DOHH2 (cell line): ENCODE measurements around the gene GALR3.

Experiments
- H3F3A ChIP-seq: fragments of 200-600 bp; sonication (generic), shearing (Covaris generic); 2 replicates; pipeline ENCODE4 v1.6.0; 2016; ENCODE audit warnings: antibody characterized with exemption, mild to moderate bottlenecking; ENCODE audit not compliant: control insufficient read depth, insufficient read depth
- H3K27ac ChIP-seq: fragments of 200-600 bp; sonication (generic); 2 replicates; pipeline ENCODE4 v1.5.1; 2014; ENCODE audit warnings: low read depth, mild to moderate bottlenecking, low read length, moderate library complexity
- H3K27me3 ChIP-seq: fragments of 200-600 bp; sonication (generic); 2 replicates; pipeline ENCODE4 v1.6.1; 2014; ENCODE audit warnings: mild to moderate bottlenecking, low read length, mixed read lengths; ENCODE audit not compliant: control insufficient read depth
- H3K36me3 ChIP-seq: fragments of 200-600 bp; sonication (generic); 2 replicates; pipeline ENCODE4 v1.6.1; 2014; ENCODE audit warnings: mild to moderate bottlenecking, low read length, moderate library complexity, mixed read lengths; ENCODE audit not compliant: control insufficient read depth
- H3K4me1 ChIP-seq: fragments of 200-600 bp; sonication (generic); 2 replicates; pipeline ENCODE4 v1.6.1; 2014; ENCODE audit warnings: mild to moderate bottlenecking, low read length, mixed read lengths; ENCODE audit not compliant: control insufficient read depth
- H3K4me2 ChIP-seq: fragments of 200-600 bp; sonication (generic); 2 replicates; pipeline ENCODE4 v1.6.0; 2014; ENCODE audit warnings: mild to moderate bottlenecking, low read length, moderate library complexity
- H3K4me3 ChIP-seq: fragments of 200-600 bp; sonication (generic); 2 replicates; pipeline ENCODE4 v1.5.1; 2014; ENCODE audit warnings: mild to moderate bottlenecking, low read length, mixed read lengths
- H3K79me2 ChIP-seq: fragments of 200-600 bp; sonication (generic); 2 replicates; pipeline ENCODE4 v1.6.1; 2014; ENCODE audit warnings: mild to moderate bottlenecking, low read length, mixed read lengths; ENCODE audit not compliant: control insufficient read depth
- H3K9me2 ChIP-seq: fragments of 200-600 bp; sonication (generic); replicated peaks from 2 replicates; pipeline ENCODE4 v1.6.1; 2014; ENCODE audit warnings: mild to moderate bottlenecking, low read length, mixed read lengths; ENCODE audit not compliant: control insufficient read depth
- H3K9me3 ChIP-seq: fragments of 200-600 bp; sonication (generic); 2 replicates; pipeline ENCODE4 v1.6.1; 2014; ENCODE audit warnings: antibody characterized with exemption, low read length, mixed read lengths; ENCODE audit not compliant: control insufficient read depth, insufficient read depth
- H4K20me1 ChIP-seq: fragments of 200-600 bp; sonication (generic); 2 replicates; pipeline ENCODE4 v1.6.0; 2014; ENCODE audit warnings: low read depth, mild to moderate bottlenecking, antibody characterized with exemption, low read length, moderate library complexity; ENCODE audit not compliant: control insufficient read depth, insufficient read depth
- EZH2phosphoT487 ChIP-seq: fragments of 200-600 bp; sonication (generic); IDR thresholded peaks from 2 replicates; pipeline ENCODE4 v1.6.1; 2017; ENCODE audit warnings: borderline replicate concordance, mild to moderate bottlenecking, antibody characterized with exemption, low read length, moderate library complexity, mixed read lengths
- TF ChIP-seq, protein P1 (sequence below): fragments of 200-600 bp; sonication (generic); IDR thresholded peaks from one replicate; pipeline ENCODE4 v1.5.1; 2014; ENCODE audit warnings: antibody characterized with exemption, mild to moderate bottlenecking, low read depth, low read length; ENCODE audit not compliant: poor library complexity, severe bottlenecking

Gene GALR3

DNA sequence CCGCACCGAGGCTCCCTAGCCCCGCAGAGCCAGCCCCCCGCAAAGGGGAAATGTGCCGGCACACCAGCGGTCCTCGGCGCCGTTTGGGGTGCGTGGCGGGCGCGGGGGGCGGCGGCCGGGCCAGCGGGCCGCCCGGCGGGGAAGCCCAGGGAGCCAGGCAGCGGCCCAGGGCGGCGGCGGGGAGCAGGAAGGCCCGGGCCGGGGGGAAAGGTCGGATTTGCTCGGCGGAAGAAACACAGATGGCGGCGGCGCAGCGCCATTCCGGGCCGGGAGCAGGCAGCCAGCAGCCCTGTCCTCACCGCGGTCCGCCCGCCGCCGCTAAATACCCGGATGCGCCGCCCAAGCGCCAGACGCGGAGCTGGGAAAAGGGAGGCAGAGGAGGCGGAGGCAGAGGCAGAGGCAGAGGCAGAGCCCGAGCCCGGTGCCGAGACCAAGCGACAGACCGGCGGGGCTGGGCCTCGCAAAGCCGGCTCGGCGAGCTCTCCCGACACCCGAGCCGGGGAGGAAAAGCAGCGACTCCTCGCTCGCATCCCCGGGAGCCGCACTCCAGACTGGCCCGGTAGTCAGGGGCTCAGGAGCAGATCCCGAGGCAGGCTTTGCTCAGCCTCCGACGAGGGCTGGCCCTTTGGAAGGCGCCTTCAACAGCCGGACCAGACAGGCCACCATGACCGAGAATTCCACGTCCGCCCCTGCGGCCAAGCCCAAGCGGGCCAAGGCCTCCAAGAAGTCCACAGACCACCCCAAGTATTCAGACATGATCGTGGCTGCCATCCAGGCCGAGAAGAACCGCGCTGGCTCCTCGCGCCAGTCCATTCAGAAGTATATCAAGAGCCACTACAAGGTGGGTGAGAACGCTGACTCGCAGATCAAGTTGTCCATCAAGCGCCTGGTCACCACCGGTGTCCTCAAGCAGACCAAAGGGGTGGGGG is 18.0 kb upstream of the GALR3 start:
- H3K4me2 ChIP-seq = peak overlapping the region; percentile 35
- no peaks in the 10 kb centered on the region for H3K9me3 ChIP-seq
- H4K20me1 ChIP-seq = no peaks in the 10 kb centered on the region
- H3K9me2 ChIP-seq = no peaks in the 10 kb centered on the region
- H3K79me2 ChIP-seq = no peaks in the 10 kb centered on the region
- peak overlapping the region; percentile 47 for H3K4me3 ChIP-seq
- no peak overlapping the region for H3K27ac ChIP-seq
- peaks cover 60% of the 10 kb centered on the region for H3K27me3 ChIP-seq
- H3F3A ChIP-seq = peaks cover 2% of the 10 kb centered on the region; the same call in 1 of the 2 replicates
- peaks cover 25% of the 10 kb centered on the region for H3K4me1 ChIP-seq
- no peak; the same call in 1 of the 2 replicates for TF ChIP-seq EZH2phosphoT487
- TF ChIP-seq, protein P1, sequence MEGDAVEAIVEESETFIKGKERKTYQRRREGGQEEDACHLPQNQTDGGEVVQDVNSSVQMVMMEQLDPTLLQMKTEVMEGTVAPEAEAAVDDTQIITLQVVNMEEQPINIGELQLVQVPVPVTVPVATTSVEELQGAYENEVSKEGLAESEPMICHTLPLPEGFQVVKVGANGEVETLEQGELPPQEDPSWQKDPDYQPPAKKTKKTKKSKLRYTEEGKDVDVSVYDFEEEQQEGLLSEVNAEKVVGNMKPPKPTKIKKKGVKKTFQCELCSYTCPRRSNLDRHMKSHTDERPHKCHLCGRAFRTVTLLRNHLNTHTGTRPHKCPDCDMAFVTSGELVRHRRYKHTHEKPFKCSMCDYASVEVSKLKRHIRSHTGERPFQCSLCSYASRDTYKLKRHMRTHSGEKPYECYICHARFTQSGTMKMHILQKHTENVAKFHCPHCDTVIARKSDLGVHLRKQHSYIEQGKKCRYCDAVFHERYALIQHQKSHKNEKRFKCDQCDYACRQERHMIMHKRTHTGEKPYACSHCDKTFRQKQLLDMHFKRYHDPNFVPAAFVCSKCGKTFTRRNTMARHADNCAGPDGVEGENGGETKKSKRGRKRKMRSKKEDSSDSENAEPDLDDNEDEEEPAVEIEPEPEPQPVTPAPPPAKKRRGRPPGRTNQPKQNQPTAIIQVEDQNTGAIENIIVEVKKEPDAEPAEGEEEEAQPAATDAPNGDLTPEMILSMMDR = no peak
- H3K36me3 ChIP-seq = no peaks in the 10 kb centered on the region

DNA sequence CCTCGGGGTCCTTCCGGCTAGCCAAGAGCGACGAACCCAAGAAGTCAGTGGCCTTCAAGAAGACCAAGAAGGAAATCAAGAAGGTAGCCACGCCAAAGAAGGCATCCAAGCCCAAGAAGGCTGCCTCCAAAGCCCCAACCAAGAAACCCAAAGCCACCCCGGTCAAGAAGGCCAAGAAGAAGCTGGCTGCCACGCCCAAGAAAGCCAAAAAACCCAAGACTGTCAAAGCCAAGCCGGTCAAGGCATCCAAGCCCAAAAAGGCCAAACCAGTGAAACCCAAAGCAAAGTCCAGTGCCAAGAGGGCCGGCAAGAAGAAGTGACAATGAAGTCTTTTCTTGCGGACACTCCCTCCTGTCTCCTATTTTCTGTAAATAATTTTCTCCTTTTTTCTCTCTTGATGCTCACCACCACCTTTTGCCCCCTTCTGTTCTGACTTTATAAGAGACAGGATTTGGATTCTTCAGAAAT is 17.3 kb upstream of the GALR3 start:
- H3F3A ChIP-seq = peaks cover 2% of the 10 kb centered on the region; the same call in 1 of the 2 replicates
- H3K27me3 ChIP-seq = peaks cover 60% of the 10 kb centered on the region
- H3K4me1 ChIP-seq = peaks cover 25% of the 10 kb centered on the region
- no peak overlapping the region for H3K4me3 ChIP-seq
- H3K4me2 ChIP-seq = no peak overlapping the region; the same call in 1 of the 2 replicates
- no peaks in the 10 kb centered on the region for H3K36me3 ChIP-seq
- no peak for TF ChIP-seq EZH2phosphoT487
- TF ChIP-seq, protein P1 = no peak
- no peak overlapping the region for H3K27ac ChIP-seq
- no peaks in the 10 kb centered on the region for H3K9me3 ChIP-seq
- H3K9me2 ChIP-seq = no peaks in the 10 kb centered on the region
- H3K79me2 ChIP-seq = no peaks in the 10 kb centered on the region
- H4K20me1 ChIP-seq = no peaks in the 10 kb centered on the region

DNA sequence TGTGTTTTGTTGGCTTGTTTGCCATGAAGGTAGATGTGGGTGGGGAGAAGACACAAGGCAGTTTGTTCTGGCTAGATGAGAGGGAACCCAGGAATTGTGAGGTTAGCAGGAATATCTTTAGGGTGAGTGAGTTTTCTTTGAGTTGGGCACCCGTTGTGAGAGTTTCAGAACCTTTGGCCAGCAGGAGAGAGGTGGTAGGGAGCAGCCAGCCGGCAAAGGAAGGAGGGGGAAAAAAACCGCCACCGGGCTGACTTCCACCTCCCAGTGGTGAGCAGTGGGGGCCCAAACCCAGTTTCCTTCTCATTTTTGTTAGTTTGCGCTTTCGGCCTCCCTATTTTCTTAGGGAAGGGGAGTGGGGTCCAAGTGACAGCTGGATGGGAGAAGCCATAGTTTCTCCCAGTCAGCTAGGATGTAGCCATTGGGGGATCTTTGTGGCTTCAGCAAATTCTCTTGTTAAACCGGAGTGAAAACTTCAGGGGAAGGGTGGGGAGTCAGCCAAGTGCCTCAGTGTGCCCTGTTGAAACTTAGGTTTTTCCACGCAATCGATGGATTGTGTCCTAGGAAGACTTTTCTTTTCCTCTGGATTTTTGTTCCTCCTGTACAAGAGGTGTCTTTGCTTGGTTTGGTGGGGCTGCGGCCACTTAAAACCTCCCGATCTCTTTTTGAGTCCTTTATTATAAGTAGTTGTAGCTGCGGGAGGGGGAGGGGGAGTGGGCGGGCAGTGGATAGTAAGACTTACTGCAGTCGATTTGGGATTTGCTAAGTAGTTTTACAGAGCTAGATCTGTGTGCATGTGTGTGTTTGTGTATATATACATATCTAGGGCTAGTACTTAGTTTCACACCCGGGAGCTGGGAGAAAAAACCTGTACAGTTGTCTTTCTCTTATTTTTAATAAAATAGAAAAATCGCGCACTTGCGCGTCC is 16.5 kb upstream of the GALR3 start:
- Histone ChIP-seq H4K20me1 (no peaks in the 10 kb centered on the region), H3K9me2 (no peaks in the 10 kb centered on the region), H3K4me2 (peak overlapping the region; percentile 83), H3K79me2 (no peaks in the 10 kb centered on the region), H3K4me1 (peaks cover 25% of the 10 kb centered on the region), H3K9me3 (no peaks in the 10 kb centered on the region), H3F3A (peaks cover 2% of the 10 kb centered on the region; the same call in 1 of the 2 replicates), H3K27me3 (peaks cover 57% of the 10 kb centered on the region), H3K36me3 (no peaks in the 10 kb centered on the region), H3K27ac (no peak overlapping the region), H3K4me3 (peak overlapping the region; percentile 84)
- TF ChIP-seq, protein P1 = no peak
- peak; percentile 82; the same call in 1 of the 2 replicates for TF ChIP-seq EZH2phosphoT487
